Glutamatergic neuron (in vitro differentiated cells): ENCODE measurements around the gene HTR2A. TPM values are rescaled to one million over a fixed set of nuclear protein-coding genes. Genes with fewer than 3 reads are reported as not detected.

Experiments
- DNase-seq: peaks from one replicate; pipeline ENCODE4 v3.0.0; 2022
- H3K27ac Mint-ChIP-seq: one replicate; pipeline ENCODE4 v1.8.0; 2020; ENCODE audit warnings: mild to moderate bottlenecking, mixed read lengths, inconsistent platforms; ENCODE audit not compliant: unreplicated experiment
- H3K27me3 Mint-ChIP-seq: one replicate; pipeline ENCODE4 v1.8.0; 2020; ENCODE audit warnings: mild to moderate bottlenecking, moderate library complexity, mixed read lengths, inconsistent platforms; ENCODE audit not compliant: unreplicated experiment
- H3K36me3 Mint-ChIP-seq: one replicate; pipeline ENCODE4 v1.8.0; 2020; ENCODE audit warnings: mild to moderate bottlenecking, mixed read lengths, inconsistent platforms; ENCODE audit not compliant: unreplicated experiment
- H3K4me1 Mint-ChIP-seq: one replicate; pipeline ENCODE4 v1.8.0; 2020; ENCODE audit warnings: mild to moderate bottlenecking, low read depth, mixed read lengths, inconsistent platforms; ENCODE audit not compliant: unreplicated experiment
- H3K4me3 Mint-ChIP-seq: one replicate; pipeline ENCODE4 v1.8.0; 2020; ENCODE audit warnings: mild to moderate bottlenecking, mixed read lengths, inconsistent platforms; ENCODE audit not compliant: unreplicated experiment
- H3K9me3 Mint-ChIP-seq: one replicate; pipeline ENCODE4 v1.8.0; 2020; ENCODE audit warnings: mild to moderate bottlenecking, moderate library complexity, mixed read lengths, inconsistent platforms; ENCODE audit not compliant: unreplicated experiment
- CTCF ChIP-seq: fragments of 200-600 bp; sonication (generic); IDR thresholded peaks from one replicate; pipeline ENCODE4 v1.5.0; 2021; ENCODE audit not compliant: partially characterized antibody, unreplicated experiment
- total RNA-seq: library from RNA; stranded (reverse); fragmentation: NEBNext Ultra II Directional; extraction: Animal tissue kit (Norgen Biotek cat#: 25700); gene quantifications from one replicate; pipeline ENCODE4 v1.2.1, GENCODE V29; 2021; ENCODE audit not compliant: unreplicated experiment

The HTR2A gene
- total RNA-seq, 1 donor from 2014 or later: not detected

- TF ChIP-seq CTCF: no peak
- H3K27me3 Mint-ChIP-seq: peaks cover 1% of the 10 kb centered on the region
- DNase-seq: no peak
- no peaks in the 10 kb centered on the region for H3K36me3 Mint-ChIP-seq
- peaks cover 5% of the 10 kb centered on the region for H3K4me1 Mint-ChIP-seq
- peaks cover 6% of the 10 kb centered on the region for H3K9me3 Mint-ChIP-seq
- H3K27ac Mint-ChIP-seq: no peak overlapping the region
- H3K4me3 Mint-ChIP-seq: no peak overlapping the region
These were observed 95.0 kb downstream of the HTR2A start for GRCh38 chr13:46801858-46802257.

DNA sequence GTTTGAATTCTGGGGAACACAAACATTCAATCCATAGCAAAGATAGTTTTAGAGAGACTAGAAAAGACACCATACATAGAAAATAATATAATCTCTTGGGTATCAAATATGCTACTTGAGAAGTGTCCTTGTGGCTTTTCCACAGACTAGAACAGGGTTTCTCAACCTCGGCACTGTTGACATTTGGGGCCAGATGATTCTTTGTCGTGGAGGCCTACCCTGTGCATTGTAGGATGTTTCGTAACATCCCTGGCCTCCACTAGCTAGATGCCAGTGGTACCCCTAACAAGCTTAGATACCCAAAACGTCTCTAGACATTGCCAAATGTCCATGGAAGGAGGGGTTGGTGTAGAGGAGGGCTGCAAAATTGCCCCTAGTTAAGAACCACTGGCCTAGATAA lies 97.7 kb downstream of the HTR2A start:
- Mint-ChIP-seq H3K27ac (no peak overlapping the region), H3K9me3 (peaks cover 11% of the 10 kb centered on the region), H3K4me1 (peaks cover 7% of the 10 kb centered on the region), H3K4me3 (no peak overlapping the region), H3K27me3 (peaks cover 2% of the 10 kb centered on the region), H3K36me3 (no peaks in the 10 kb centered on the region)
- no peak for TF ChIP-seq CTCF
- DNase-seq: no peak

GRCh38 chr13:46797501-46798237 lies 99.2 kb downstream of the HTR2A start:
- Mint-ChIP-seq H3K36me3 (no peaks in the 10 kb centered on the region), H3K4me1 (peaks cover 9% of the 10 kb centered on the region), H3K27me3 (peaks cover 2% of the 10 kb centered on the region), H3K27ac (peak overlapping the region; percentile 97), H3K4me3 (peak overlapping the region; percentile 92), H3K9me3 (peaks cover 11% of the 10 kb centered on the region)
- no peak for DNase-seq
- no peak for TF ChIP-seq CTCF

DNA sequence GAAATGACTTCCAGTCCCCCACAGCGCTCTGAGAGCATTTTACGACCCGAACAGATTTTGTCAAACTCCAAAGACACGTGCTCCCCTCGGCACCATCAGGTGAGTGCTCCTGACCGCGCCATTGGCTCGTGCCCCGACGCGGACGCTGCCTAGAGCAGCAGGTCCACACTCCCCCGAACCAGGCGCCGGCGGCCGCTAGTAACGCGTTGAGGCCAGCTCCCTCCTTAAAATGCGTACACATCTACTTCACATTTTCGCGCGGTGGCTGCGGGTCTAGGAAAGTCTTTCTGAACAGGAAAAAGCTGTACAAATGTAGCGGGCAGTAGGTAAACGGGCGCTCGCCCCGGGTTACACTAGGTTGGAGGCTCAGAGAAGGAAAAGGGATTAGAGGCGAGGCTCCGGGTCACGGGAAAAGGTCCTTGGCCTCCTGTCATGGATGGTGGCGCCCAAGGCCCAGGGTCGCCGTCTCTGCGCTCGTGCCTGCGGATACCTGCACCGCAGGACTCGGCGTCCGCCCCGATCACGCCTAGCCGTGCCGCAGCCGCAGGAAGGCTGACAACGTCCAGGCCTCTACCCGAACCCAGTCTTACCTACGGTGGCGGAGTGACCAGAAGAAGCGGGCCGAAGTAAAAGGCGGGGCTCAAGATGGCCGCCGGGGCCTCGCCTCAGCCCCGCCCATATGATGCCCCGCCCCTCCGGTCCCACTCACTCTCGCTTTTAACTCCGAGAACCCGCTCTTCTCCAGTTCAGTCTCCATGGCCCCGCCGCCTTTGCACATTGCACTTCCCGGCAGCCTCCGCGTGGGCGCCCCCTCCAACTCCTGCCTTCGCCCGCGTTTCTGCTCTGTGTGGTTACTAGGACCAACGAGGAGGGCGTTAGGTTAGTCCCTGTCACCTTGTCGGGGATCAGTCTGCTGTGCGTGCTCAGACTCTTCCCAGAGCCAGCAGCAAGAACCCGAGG lies 100.1 kb downstream of the HTR2A start, which contains the start of gene ESD:
ESD (minus strand) TSS at position 647 of the 960 bp plus-strand sequence. CDS start 5,748 bp downstream, outside the sequence.
- H3K27ac Mint-ChIP-seq: peak within 1 kb of the TSS; percentile 97
- H3K9me3 Mint-ChIP-seq: peaks cover 11% of the 10 kb centered on the region
- H3K27me3 Mint-ChIP-seq: peaks cover 2% of the 10 kb centered on the region
- peaks cover 9% of the 10 kb centered on the region for H3K4me1 Mint-ChIP-seq
- H3K4me3 Mint-ChIP-seq: peak within 1 kb of the TSS; percentile 92
- H3K36me3 Mint-ChIP-seq: no peaks in the 10 kb centered on the region
- peak; percentile 94 for DNase-seq
- no peak for TF ChIP-seq CTCF
